ENCODE measurements around the gene ATP10B.
"Not testable (repeated sequence)": the region's sequence is repeated elsewhere in the genome, so short reads cannot be mapped to it uniquely, and the experiment has no call there.

Gene ATP10B

GRCh38 chr5:160750938-160751657 is 100.9 kb downstream of the ATP10B start:
- no peak for DNase-seq (ENCODE audit: low read depth in 2 of 2)

GRCh38 chr5:160749682-160750081 is 102.3 kb downstream of the ATP10B start:
- DNase-seq (ENCODE audit: low read depth in 2 of 2), result no peak

- DNase-seq (ENCODE audit: low read depth in 2 of 2), result no peak
Measured at GRCh38 chr5:160749026-160749425, 103.0 kb downstream of the ATP10B start.

GRCh38 chr5:160747987-160748386 is 104.0 kb downstream of the ATP10B start:
- DNase-seq (ENCODE audit: low read depth in 2 of 2), result no peak

DNA sequence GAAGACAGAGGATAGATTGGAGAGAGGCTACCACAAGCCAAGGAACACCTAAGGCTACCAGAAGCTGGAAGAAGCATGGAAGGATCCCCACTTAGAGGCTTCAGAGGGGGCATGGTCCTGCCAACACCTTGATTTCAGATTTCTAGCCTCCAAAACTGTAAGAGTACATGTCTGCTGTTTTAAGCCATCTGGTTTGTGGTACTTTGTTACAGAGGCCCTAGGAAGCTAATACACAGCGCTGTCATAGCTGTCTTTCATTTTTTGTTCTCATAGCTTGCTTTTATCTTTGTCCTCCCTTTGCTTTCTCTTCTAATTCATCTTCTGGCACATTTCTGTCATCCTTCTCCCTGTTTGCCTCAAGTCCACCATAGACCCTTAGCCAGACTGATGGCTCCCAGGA is 104.5 kb downstream of the ATP10B start:
- DNase-seq (ENCODE audit: low read depth in 2 of 2), result no peak

GRCh38 chr5:160744268-160745101 is 107.5 kb downstream of the ATP10B start:
- no peak for DNase-seq (ENCODE audit: low read depth in 2 of 2)

DNA sequence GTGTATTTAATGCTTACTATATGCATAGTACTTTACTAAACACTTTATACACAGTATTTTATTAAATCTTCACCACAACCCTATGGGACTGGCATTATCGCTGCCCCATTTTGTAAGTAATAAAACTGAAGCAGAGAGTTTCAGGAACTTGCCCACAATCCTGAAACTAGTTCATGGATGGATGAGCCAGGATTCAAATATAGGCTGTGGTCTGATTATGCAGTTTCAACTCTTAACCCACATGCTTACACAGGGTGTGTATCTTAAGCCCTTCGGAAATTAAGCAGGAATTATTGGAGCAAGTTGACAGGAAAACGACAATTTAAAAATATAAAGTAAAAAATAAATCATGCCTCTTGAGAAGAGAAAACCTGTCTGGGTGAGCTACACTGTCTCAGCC is 109.0 kb downstream of the ATP10B start:
- no peak for DNase-seq (ENCODE audit: low read depth in 2 of 2)

DNA sequence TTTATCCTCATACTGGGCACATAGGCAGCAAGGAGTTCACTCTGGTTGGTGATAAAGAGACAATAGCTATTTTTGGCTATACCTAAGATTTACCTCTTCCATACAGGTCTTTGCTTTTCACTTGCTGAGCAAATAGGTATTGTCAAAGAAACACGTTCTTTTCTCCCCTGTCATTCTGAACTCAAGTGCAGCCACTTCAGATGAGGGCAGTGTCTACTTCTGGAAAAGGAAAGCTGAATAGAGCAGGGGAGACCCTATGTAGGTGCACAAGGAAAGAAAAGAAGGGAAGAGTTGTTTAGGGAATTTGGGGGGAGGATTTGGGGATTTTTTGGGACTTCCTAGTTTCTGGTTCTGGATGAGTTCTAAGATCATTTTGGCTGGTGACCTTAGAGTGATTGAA is 109.6 kb downstream of the ATP10B start:
- no peak for DNase-seq (ENCODE audit: low read depth in 2 of 2)

DNA sequence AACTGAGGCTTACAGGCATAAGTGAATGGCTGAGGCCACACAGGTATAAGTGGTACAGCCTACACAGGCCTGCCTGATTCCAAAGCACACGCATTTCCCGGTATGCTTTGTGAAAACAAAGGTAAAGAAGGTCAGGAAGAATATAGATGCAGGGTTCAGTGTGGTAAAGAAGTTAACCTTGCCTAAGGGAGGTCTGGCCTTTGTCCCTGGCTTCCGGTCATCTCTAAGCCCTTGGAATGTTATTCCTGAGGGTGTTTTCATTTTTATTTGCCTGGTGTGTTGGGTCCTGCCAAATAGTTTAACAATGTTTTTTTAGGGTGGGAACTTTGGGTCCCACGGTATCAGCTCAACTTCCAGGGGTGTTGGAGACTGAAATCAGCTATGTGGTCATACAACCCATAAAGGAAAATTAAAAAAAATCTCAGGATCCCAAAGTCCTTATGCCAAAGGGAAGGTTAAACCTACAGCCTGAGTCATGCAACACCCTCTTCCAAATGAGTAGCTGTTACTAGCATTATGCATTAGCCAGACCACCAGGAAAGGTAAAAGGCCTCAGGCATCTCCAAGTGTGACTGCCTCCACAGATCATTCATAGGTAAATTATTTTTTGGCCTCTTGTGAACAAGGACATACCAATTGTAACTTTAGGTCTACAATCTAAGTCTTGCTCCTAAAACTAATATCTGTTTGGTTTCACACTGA is 124.6 kb downstream of the ATP10B start:
- DNase-seq (ENCODE audit: low read depth in 2 of 2), result no peak

DNA sequence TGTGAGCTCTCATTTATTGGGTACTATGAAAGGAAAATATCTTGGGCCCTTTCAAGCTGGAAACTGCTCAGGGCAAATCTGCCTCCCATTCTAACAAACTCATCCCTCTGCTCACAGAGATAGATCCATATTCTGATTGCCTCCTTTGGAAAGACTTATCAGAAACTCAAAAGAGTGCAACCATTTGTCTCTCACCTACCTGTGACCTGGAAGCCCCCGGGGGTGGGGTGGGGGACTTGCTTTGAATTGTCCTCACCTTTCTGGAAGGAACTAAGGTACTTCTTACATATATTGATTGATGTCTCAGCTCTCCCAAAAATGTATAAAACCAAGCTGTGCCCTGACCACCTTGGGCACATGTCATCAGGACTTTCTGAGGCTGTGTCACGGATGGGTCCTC is 125.3 kb downstream of the ATP10B start:
- DNase-seq (ENCODE audit: low read depth in 2 of 2), result no peak

- no peak for DNase-seq (ENCODE audit: low read depth in 2 of 2)
Measured at GRCh38 chr5:160720822-160721221, 131.2 kb downstream of the ATP10B start.

- DNase-seq (ENCODE audit: low read depth in 2 of 2), result not testable (repeated sequence)
Measured at GRCh38 chr5:160715508-160715907, 136.5 kb downstream of the ATP10B start.

DNA sequence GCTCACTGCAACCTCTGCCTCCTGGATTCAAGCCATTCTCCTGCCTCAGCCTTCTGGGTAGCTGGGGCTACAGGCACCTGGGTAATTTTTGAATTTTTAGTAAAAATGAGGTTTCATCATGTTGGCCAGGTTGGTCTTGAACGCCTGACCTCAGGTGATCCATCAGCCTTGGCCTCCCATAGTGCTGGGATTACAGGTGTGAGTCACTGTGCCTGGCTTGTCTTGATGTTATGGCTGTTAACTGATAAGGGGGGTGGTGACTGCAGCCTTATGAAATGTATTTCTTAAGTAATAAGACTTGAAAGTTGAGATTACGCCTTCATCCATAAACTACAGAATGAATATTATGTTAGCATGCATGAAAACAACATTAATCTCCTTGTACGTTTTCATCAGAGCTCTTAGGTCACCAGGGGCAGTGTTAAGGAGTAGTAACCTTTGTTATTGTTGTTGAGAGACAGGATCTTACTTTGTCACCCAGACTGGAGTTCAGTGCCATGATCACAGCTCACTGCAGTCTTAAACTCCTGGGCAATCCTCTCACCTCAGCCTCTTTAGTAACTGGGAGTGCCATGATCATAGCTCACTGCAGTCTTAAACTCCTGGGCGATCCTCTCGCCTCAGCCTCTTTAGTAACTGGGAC is 148.3 kb downstream of the ATP10B start:
- DNase-seq (ENCODE audit: low read depth in 2 of 2), result no peak

DNA sequence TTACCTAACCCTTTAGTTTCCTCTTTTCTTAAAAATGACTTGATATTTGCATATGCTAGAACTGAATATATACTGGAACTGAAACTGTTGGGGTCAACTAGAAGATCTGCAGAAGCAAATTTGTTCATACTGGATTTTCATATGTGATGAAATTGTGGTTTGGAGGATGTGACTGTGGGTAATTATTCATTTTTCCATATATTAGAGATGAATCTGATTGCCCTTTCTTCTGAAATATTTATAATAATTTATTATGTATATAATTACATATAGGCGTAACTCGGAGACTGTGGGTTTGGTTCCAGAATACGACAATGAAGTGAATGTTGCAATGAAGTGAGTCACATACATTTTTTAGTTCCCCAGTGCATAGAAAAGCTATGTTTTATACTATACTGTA is 149.1 kb downstream of the ATP10B start:
- no peak for DNase-seq (ENCODE audit: low read depth in 2 of 2)

GRCh38 chr5:160702311-160702803 is 149.7 kb downstream of the ATP10B start:
- DNase-seq (ENCODE audit: low read depth in 2 of 2), result no peak

DNA sequence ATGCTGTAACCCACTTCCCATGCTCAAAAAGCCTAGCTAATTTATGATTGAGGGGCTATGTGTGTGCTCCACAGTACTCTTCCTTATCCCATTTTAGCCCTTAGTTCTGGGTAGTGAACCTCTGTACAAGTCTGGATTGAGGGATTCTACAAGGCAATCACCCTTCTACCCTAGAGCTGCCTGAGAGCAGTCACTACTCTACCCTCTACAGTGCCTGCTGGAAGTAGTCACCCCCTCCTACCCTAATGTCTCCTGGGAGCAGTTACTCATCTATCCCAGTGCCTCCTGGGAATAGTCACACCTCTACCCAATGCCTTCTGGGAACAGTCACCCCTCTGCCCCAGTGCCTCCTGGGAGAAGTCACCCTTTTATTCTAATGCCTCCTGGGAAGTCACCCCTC is 150.6 kb downstream of the ATP10B start:
- DNase-seq (ENCODE audit: low read depth in 2 of 2), result no peak

- DNase-seq (ENCODE audit: low read depth in 2 of 2), result no peak
Measured at GRCh38 chr5:160699301-160699700, 152.7 kb downstream of the ATP10B start.

DNA sequence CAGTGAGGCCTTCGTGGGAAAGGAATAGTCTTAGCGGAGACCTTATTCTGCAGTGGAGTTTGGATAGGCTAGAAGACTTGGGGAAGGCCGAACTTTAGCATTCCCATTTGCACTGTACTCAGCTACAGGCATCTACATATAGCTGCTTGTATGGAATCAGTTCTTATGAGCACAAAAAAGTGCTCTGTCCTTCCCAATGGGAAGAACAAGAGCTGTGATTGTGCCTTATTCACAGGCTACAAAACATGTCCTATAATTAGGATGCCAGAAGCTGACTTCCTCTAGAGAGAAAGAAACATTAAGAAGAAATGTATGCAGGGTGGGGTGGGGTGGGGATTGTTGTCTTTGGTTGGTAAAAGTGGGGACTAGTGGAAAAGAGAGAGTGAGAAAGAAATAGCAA is 154.7 kb downstream of the ATP10B start:
- DNase-seq (ENCODE audit: low read depth in 2 of 2), result no peak

GRCh38 chr5:160694896-160695295 is 157.1 kb downstream of the ATP10B start:
- no peak for DNase-seq (ENCODE audit: low read depth in 2 of 2)

GRCh38 chr5:160693831-160694465 is 158.1 kb downstream of the ATP10B start:
- no peak for DNase-seq (ENCODE audit: low read depth in 2 of 2)

DNA sequence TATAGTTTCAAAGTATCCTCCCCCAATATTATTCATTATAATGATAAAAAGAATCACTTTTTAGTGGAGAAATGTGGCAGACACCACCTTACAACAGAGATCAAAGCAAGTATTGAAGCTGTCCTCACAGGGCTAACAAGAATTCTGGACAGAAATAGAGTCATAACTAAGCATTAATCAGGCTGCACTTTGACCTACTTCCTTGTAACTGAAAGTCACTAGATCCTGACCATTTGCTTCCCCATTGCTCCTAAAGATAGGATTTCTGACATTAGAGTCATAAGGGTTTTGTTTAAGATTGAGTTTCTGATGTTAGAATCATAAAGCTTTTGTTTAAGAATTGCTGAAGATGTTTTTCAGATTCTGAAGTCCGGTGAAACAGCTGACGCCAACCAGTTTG is 159.7 kb downstream of the ATP10B start:
- DNase-seq (ENCODE audit: low read depth in 2 of 2), result no peak
